OCI-LY3 (cell line): Measurements from ENCODE around the gene LAIR2.

Source experiments
- H2AFZ ChIP-seq: fragments of 200-600, 300-600 bp; shearing (Covaris generic); 2 replicates; pipeline ENCODE4 v1.6.0; 2014; ENCODE audit warnings: antibody characterized with exemption, low read depth, low read length
- H3K27ac ChIP-seq: fragments of 200-600, 300-600 bp; sonication (generic); 2 replicates; pipeline ENCODE4 v1.5.1; 2014; ENCODE audit warnings: mild to moderate bottlenecking, low read length, moderate library complexity, mixed read lengths
- H3K27me3 ChIP-seq: fragments of 200-600, 300-600 bp; sonication (generic); 2 replicates; pipeline ENCODE4 v1.6.1; 2014; ENCODE audit warnings: low read depth, low read length, mixed read lengths
- H3K36me3 ChIP-seq: fragments of 200-600, 300-600 bp; sonication (generic); replicated peaks from 2 replicates; pipeline ENCODE3; 2014; ENCODE audit warnings: low read depth, low read length, mixed read lengths
- H3K4me1 ChIP-seq: fragments of 300-600, 200-600 bp; sonication (generic); 2 replicates; pipeline ENCODE4 v1.6.1; 2014; ENCODE audit warnings: low read length, mixed read lengths
- H3K4me2 ChIP-seq: fragments of 200-600, 300-600 bp; sonication (generic); 2 replicates; pipeline ENCODE4 v1.6.1; 2014; ENCODE audit warnings: low read length, mixed read lengths
- H3K4me3 ChIP-seq: fragments of 300-600, 200-600 bp; sonication (generic); 2 replicates; pipeline ENCODE4 v1.5.1; 2014; ENCODE audit warnings: antibody characterized with exemption, mild to moderate bottlenecking, low read length, moderate library complexity
- H3K79me2 ChIP-seq: fragments of 300-600, 200-600 bp; shearing (Covaris generic); 2 replicates; pipeline ENCODE4 v1.6.1; 2014; ENCODE audit warnings: mild to moderate bottlenecking, low read length, mixed read lengths
- H3K9ac ChIP-seq: fragments of 300-600, 200-600 bp; shearing (Covaris generic); 2 replicates; pipeline ENCODE4 v1.6.0; 2014; ENCODE audit warnings: mild to moderate bottlenecking, low read length, moderate library complexity
- H3K9me3 ChIP-seq: fragments of 200-600, 300-600 bp; shearing (Covaris generic); 2 replicates; pipeline ENCODE4 v1.6.1; 2014; ENCODE audit warnings: low read length, mixed read lengths; ENCODE audit not compliant: insufficient read depth
- H4K20me1 ChIP-seq: fragments of 200-600, 300-600 bp; sonication (generic); 2 replicates; pipeline ENCODE4 v1.6.1; 2016; ENCODE audit warnings: low read length, mixed read lengths; ENCODE audit not compliant: insufficient read depth
- EZH2phosphoT487 ChIP-seq: fragments of 200-600 bp; shearing (Covaris generic); IDR thresholded peaks from 2 replicates; pipeline ENCODE4 v1.6.1; 2018; ENCODE audit warnings: antibody characterized with exemption, mixed run types, low read depth
- TF ChIP-seq, protein P1 (sequence below): fragments of 200-600, 300-600 bp; sonication (generic); IDR thresholded peaks from 2 replicates; pipeline ENCODE4 v1.5.1; 2014; ENCODE audit warnings: antibody characterized with exemption, low read length, low read depth

Gene LAIR2

DNA sequence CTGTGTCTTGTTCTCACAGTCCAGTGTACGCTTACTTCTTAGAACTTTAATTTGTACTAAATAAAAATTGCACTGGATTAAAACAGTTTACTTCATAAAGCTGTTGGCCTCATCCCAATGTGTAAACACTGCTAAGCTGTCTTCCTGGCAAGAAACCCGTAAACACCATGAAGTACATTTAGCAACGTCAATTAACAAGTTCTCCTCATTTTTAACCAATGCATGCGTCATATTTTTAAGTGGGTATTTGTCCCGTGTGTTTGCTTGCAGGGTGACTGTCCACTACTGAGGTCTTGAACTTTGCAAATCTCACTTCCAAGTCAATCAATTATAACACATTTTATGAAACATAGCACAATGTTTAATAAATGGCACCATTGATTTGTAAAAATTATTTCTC is 28.2 kb downstream of the LAIR2 start:
- peaks cover 8% of the 10 kb centered on the region for H3K4me1 ChIP-seq
- no peaks in the 10 kb centered on the region for H3K36me3 ChIP-seq
- H3K4me2 ChIP-seq = no peak overlapping the region
- H3K79me2 ChIP-seq = no peaks in the 10 kb centered on the region
- H4K20me1 ChIP-seq = no peaks in the 10 kb centered on the region
- no peak overlapping the region for H2AFZ ChIP-seq
- H3K9me3 ChIP-seq = no peaks in the 10 kb centered on the region
- no peak overlapping the region for H3K4me3 ChIP-seq
- H3K9ac ChIP-seq = no peak overlapping the region
- peaks cover 74% of the 10 kb centered on the region for H3K27me3 ChIP-seq
- no peak overlapping the region for H3K27ac ChIP-seq
- TF ChIP-seq EZH2phosphoT487 = no peak
- TF ChIP-seq, protein P1, sequence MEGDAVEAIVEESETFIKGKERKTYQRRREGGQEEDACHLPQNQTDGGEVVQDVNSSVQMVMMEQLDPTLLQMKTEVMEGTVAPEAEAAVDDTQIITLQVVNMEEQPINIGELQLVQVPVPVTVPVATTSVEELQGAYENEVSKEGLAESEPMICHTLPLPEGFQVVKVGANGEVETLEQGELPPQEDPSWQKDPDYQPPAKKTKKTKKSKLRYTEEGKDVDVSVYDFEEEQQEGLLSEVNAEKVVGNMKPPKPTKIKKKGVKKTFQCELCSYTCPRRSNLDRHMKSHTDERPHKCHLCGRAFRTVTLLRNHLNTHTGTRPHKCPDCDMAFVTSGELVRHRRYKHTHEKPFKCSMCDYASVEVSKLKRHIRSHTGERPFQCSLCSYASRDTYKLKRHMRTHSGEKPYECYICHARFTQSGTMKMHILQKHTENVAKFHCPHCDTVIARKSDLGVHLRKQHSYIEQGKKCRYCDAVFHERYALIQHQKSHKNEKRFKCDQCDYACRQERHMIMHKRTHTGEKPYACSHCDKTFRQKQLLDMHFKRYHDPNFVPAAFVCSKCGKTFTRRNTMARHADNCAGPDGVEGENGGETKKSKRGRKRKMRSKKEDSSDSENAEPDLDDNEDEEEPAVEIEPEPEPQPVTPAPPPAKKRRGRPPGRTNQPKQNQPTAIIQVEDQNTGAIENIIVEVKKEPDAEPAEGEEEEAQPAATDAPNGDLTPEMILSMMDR = no peak

DNA sequence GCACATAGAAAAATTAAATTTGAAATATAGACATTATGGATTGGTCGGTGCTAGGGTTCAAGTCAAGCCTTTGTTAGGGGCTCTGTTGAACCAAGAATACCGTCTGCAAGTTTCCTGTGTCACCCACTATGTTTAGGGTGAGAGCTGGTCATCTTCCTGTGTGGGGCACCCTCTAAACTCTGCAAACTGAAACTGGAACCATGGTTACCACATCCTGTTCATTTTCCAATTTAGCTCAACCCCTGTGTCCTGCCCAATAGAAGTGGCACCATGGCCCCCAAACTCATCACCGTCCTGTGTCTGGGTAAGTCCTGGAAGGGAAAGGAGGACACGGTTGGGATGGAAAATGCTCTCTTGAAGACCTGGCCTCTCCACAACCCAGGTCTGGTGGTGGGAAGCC is 29.9 kb downstream of the LAIR2 start:
- H3K27me3 ChIP-seq = peaks cover 80% of the 10 kb centered on the region
- H4K20me1 ChIP-seq = no peaks in the 10 kb centered on the region
- H3K9me3 ChIP-seq = no peaks in the 10 kb centered on the region
- no peak for TF ChIP-seq EZH2phosphoT487
- TF ChIP-seq, protein P1 = no peak
- no peak overlapping the region; the same call in 1 of the 2 replicates for H3K4me2 ChIP-seq
- H2AFZ ChIP-seq = no peak overlapping the region
- H3K27ac ChIP-seq = no peak overlapping the region
- H3K36me3 ChIP-seq = no peaks in the 10 kb centered on the region
- H3K4me1 ChIP-seq = peaks cover 8% of the 10 kb centered on the region
- H3K9ac ChIP-seq = no peak overlapping the region
- no peaks in the 10 kb centered on the region for H3K79me2 ChIP-seq
- no peak overlapping the region for H3K4me3 ChIP-seq

DNA sequence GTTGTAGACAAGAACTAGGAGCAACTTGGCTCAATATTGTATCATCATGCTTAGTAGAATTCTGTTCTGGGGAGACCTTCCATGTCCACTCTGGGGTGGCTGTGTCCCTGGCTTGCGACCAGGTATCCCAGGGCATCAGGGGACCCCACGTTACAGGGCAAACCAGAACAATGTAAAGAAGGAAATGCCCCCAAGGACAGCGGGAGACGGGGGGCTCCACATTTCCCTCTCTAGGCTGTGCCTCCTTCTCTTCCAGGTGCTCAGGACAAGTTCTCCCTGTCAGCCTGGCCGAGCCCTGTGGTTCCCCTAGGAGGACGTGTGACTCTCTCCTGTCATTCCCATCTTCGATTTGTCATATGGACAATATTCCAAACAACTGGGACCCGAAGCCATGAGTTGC is 30.8 kb downstream of the LAIR2 start:
- Histone ChIP-seq H3K27ac (no peak overlapping the region), H3K4me1 (peaks cover 8% of the 10 kb centered on the region), H3K27me3 (peaks cover 85% of the 10 kb centered on the region), H3K79me2 (no peaks in the 10 kb centered on the region), H3K36me3 (no peaks in the 10 kb centered on the region), H3K4me2 (no peak overlapping the region), H3K4me3 (no peak overlapping the region), H2AFZ (no peak overlapping the region), H3K9me3 (no peaks in the 10 kb centered on the region), H4K20me1 (no peaks in the 10 kb centered on the region), H3K9ac (no peak overlapping the region)
- no peak for TF ChIP-seq EZH2phosphoT487
- TF ChIP-seq, protein P1 = no peak

DNA sequence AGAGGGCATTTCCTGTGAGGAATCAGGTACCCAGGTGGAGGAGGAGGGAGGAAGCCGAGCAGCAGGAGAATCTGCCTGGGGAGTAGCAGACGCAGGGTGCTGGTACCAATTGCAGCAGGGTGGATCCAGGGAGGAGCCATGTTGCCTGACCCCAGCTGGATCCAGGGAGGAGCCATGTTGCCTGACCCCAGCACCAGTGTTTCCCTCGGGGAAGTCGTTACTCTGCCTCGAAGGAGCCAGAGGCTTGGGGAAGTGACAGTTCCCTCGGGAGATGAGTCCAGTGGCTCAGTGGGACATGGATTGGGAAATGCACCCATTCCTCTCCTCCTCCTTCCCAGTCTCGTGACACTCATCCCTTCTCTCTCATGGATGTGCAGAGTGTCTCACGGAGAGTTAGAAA is 31.5 kb downstream of the LAIR2 start:
- TF ChIP-seq, protein P1 = no peak
- no peak for TF ChIP-seq EZH2phosphoT487
- no peak overlapping the region for H3K9ac ChIP-seq
- no peak overlapping the region for H3K4me2 ChIP-seq
- H3K36me3 ChIP-seq = no peaks in the 10 kb centered on the region
- H3K4me3 ChIP-seq = no peak overlapping the region
- H3K9me3 ChIP-seq = no peaks in the 10 kb centered on the region
- no peaks in the 10 kb centered on the region for H3K79me2 ChIP-seq
- no peaks in the 10 kb centered on the region for H4K20me1 ChIP-seq
- H3K4me1 ChIP-seq = peaks cover 8% of the 10 kb centered on the region
- peaks cover 79% of the 10 kb centered on the region for H3K27me3 ChIP-seq
- H3K27ac ChIP-seq = no peak overlapping the region
- H2AFZ ChIP-seq = no peak overlapping the region
